GM18526 (cell line): ENCODE data around the gene MRGPRF.

Experiments used
- POLR2A ChIP-seq: IDR thresholded peaks from 3 replicates; pipeline ENCODE4 v1.6.1; 2011; ENCODE audit not compliant: insufficient read length; ENCODE audit errors: extremely low read depth

MRGPRF gene

DNA sequence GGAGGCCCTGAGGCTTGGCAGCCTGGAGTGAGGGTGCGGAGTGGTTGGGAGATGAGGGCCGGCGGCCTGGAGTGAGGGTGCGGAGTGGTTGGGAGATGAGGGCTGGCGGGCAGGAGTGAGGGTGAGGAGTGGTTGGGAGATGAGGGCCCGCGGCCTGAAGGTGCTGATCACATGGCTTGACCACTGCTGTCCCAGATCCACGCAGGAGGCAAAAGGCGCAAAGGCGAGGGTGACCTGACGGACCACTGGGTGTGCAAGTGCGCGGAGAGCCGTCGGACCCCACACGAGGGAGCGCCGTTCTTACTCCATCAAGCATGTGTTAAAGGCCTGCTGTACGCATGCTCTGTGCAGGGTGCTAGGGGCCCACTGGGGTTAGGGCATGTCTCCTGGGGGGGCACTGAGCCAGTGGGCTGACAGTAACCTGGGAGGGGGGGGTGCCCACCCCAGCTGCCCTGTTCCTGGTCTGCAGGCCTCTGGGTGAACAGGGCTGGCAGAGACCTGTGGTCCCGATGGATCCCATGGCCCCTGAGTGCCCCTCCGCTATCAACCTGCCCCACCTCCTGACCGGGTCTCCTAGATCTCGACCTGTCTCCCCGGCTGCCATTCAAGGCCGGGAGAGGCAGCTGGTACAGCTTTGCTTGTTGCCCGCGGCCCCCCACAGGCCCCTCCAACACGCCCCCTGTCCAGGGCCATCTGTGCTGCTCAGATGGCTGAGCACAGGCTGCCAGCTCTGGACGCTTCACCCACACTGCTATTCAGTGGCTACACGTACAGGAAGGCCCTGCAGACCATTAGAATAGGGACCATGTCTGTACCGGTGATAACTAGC is 53.4 kb downstream of the MRGPRF start:
- TF ChIP-seq POLR2A, result no peak

DNA sequence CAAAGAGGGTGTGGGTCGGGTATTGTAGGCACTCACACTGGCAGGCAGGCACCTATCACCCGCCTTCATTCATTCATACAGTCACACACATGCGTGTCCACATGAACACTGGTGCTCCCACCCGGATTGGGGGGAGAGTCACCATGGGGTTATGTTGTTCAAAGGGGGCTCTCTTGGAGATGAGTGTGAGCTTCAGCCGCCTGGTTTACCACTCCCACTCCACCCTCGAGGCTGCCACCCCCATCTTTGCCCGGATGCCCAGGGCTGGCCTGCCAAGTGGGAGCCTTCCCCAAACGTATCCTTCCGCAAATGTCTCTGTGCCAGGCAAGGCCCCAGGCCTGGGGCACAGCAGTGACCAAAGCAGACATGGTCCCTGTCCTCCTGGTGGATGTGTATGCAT is 54.8 kb downstream of the MRGPRF start:
- TF ChIP-seq POLR2A, result no peak

DNA sequence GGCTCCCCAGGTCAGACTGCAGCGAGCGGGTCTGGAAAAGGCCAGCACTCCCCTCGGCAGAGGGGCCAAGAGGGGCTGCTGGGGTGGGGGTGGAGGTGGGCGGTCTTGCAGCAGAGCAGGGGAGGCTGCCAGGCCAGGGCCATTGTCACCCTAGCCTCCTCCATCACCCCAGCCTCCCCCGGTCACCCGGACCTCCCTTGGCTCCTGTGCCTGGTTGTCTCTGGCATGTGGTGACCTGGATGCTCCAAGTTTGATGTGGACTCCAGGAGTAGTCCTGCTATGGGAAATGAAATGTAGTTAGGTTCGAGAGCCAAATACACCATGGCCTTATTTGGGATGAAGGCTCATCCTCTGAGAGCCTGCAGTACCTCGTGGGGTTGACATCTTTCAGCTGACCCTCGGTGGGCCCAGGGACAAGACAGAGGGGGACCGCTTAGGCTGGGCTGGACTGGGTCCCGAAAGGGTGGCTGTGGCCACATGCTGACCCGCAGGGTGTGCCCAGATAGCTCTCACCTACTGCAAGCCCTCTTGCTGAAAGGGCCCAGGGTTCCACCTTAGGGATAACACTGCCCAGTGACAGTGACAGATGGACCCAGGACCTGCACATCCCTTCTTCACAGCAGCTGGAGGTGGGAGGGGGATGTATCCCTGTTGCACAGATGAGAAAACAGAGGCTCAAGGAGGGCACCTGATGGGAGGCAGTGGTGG is 56.3 kb downstream of the MRGPRF start:
- no peak for TF ChIP-seq POLR2A

DNA sequence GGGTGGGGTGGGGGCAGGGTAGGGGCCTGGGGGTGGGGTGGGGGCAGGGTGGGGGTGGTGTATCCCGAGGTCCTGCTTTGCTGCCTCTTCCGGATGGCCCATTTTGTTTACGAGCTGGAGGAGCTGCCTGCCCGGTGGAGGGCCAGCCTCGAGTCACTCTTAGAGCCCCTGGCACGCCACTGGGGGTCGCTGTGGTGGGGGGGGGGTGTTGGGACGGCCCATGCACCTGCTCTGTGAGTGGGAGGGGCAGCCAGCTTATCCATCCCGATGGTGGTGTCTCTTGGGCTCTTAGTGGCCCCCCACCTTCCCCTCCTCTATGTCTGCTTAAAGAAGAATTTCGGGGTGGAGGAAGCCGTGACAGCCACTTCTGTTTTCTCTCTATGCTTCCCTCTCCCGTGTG is 56.9 kb downstream of the MRGPRF start:
- no peak for TF ChIP-seq POLR2A

DNA sequence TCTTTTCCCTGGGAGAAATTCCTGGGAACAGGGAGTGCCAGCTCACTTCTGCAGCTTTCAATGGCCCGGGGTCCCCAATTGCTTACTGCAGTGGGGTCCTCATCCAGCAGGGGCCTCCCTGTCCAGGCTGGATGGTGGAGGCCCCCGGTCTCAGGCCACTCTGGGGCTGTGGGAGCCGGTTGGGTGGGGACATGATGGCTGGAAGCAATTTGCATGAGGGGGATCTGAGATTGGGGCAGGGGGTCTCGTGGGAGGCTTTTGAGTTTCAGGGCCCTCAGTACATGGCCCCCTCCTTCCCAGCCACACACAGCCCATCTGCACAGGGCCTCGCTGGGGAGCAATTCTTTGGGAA is 57.5 kb downstream of the MRGPRF start:
- no peak for TF ChIP-seq POLR2A

DNA sequence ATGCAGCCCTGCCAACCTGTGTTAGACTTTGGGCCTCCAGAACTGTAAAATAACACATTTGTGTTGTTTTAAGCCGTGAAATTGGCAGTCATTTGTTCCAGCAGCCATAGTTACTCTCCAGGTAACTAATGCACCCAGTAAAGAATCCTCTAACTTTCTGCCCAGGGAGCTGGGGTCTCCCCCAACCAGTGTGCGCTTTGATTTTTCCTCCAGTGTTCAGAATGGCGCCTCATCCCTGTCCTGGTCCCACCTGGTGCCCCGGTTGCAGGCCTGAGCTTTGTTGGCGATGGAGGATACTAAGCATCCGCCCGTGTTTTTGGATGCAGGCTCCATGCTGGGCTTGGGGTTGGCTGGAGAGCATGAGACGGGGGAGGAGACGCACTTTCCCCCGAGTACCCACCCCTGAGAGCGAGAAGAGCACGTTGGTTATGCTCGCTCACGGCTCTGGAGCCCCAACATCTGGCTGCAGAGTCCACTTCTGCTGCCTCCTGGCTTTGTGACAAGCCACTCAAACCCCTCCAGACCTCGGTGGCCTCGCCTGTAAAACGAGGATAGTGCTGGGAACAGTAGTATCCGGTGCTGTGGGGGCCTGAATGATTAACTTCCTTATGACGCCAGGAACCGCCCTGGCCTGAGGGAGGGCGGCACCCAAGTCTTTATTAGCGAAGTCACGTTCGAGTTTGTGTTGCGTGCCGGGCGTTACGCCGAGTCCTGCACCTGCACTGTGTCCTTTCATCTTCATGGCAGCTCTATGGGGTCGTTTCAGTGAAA is 58.0 kb downstream of the MRGPRF start:
- no peak for TF ChIP-seq POLR2A
